Cardiac muscle cell (in vitro differentiated cells and primary cell): ENCODE measurements around the gene GRAMD1A. TPM values are rescaled to one million over a fixed set of nuclear protein-coding genes. Genes with fewer than 3 reads are reported as not detected.

Source experiments
- DNase-seq, 2 donors: peaks; one replicate each; pipeline versions ENCODE4 v3.0.0 to v3.0.0-alpha.2; 2010 to 2017; ENCODE audit warnings: low read depth in 1 of 2, low spot score in 1 of 2
- H3K27ac ChIP-seq: fragments of 200-600 bp; sonication (generic); 2 replicates; pipeline ENCODE4 v1.5.1; 2016
- H3K27me3 ChIP-seq: fragments of 200-600 bp; sonication (generic); 2 replicates; pipeline ENCODE4 v1.6.0; 2016; ENCODE audit warnings: control low read depth
- H3K36me3 ChIP-seq: fragments of 200-600 bp; sonication (generic); 2 replicates; pipeline ENCODE4 v1.5.1; 2016; ENCODE audit warnings: control low read depth
- H3K4me1 ChIP-seq: fragments of 200-600 bp; sonication (generic); 2 replicates; pipeline ENCODE4 v1.8.1; 2017; ENCODE audit warnings: low read depth, mild to moderate bottlenecking, mixed run types
- H3K4me3 ChIP-seq: fragments of 200-600 bp; sonication (generic); 2 replicates; pipeline ENCODE4 v1.5.1; 2016; ENCODE audit warnings: mild to moderate bottlenecking
- H3K9me3 ChIP-seq: fragments of 200-600 bp; sonication (generic); 2 replicates; pipeline ENCODE4 v1.5.1; 2017; ENCODE audit warnings: low read depth, mild to moderate bottlenecking, control low read depth
- polyA plus RNA-seq: library from polyadenylated mRNA; unstranded; fragments of >200 nt; fragmentation: Nextera tagmentation; extraction: Ambion mirVana; gene quantifications from 2 replicates; pipeline ENCODE4 v1.2.1, GENCODE V29; 2016
- total RNA-seq: library from RNA; depleted of rRNA; stranded (reverse); fragments of >200 nt; gene quantifications from 2 replicates; pipeline ENCODE4 v1.2.3, GENCODE V29; 2016
- TF ChIP-seq, protein P1 (sequence below): IDR thresholded peaks from 2 replicates; pipeline ENCODE4 v1.5.1; 2012; ENCODE audit warnings: low read depth, mild to moderate bottlenecking, low read length

GRAMD1A gene
- total and polyA plus RNA-seq, 2 experiments from 2014 or later = 84.6 to 113 TPM

DNA sequence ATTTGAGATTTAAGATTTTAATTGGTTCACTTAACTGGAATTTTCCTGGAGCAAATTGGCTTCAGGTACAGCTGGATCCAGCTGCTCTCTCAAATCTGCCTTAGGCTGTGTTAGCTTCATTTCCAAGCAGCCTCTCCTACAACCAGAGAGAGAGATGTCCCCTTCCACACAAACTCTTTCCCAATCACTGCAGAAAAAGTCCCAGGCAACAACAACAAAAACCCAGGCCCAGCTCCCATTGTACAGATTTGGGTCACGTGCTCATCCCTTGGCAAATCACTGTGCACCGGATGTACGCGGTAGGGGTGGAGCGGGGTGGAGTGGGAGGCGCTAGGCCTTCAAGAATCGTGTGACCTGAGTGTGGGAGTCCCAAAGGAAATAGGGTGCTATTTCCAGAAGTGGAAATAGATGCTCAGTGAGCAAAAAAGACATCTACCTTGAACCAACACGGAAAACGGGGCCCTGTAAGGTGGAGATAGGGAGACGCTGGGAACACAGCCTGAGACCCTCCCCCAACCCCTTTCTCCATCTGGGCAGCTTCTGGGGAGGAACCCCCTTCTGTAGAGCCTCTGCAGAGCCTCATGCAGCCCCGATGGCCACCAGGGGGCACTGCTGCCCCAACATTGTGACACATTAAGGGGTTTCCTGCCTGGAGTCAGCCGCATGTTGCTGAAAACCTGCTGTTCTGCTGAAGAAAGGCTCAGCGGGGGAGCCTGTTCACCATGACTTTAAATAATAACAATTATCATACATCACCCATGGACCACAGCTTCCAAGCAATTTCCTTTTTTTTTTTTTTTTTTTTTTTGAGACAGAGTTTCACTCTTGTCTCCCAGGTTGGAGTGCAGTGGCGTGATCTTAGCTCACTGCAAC, 66.8 kb downstream of the GRAMD1A start:
- Histone ChIP-seq H3K27ac (no peak overlapping the region), H3K4me1 (peaks cover 9% of the 10 kb centered on the region), H3K27me3 (no peaks in the 10 kb centered on the region), H3K36me3 (no peaks in the 10 kb centered on the region), H3K9me3 (no peaks in the 10 kb centered on the region), H3K4me3 (no peak overlapping the region)
- TF ChIP-seq, protein P1, sequence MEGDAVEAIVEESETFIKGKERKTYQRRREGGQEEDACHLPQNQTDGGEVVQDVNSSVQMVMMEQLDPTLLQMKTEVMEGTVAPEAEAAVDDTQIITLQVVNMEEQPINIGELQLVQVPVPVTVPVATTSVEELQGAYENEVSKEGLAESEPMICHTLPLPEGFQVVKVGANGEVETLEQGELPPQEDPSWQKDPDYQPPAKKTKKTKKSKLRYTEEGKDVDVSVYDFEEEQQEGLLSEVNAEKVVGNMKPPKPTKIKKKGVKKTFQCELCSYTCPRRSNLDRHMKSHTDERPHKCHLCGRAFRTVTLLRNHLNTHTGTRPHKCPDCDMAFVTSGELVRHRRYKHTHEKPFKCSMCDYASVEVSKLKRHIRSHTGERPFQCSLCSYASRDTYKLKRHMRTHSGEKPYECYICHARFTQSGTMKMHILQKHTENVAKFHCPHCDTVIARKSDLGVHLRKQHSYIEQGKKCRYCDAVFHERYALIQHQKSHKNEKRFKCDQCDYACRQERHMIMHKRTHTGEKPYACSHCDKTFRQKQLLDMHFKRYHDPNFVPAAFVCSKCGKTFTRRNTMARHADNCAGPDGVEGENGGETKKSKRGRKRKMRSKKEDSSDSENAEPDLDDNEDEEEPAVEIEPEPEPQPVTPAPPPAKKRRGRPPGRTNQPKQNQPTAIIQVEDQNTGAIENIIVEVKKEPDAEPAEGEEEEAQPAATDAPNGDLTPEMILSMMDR = peak; percentile 92
- DNase-seq = peak; percentile 89 to 91

DNA sequence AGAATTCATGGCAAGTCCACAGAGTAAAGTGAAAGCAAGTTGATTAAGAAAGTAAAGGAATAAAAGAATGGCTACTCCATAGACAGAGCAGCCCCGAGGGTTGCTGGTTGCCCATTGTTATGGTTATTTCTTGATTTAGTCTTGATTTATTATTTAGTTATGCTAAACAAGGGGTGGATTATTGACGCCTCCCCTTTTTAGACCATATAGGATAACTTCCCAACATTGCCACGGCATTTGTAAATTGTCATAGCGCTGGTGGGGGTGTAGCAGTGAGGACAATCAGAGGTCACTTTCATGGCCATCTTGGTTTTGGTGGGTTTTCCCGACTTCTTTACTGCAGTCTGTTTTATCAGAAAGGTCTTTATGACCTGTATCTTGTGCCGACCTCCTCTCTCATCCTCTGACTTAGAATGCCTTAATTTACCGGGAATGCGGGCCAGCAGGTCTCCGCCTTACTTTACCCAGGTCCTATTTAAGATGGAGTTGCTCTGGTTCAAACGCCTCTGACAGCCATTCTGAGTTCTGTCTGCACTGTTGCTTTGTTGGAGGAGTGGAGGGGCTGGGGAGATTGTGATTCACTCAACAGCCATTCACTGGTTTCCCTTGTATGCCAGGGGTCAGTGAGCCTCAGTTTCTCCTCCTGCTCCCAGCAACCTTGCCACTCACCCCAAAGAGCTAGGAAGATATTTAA, 69.0 kb downstream of the GRAMD1A start:
- H3K4me3 ChIP-seq = no peak overlapping the region
- no peak for DNase-seq

GRCh38 chr19:35069696-35070095, 69.6 kb downstream of the GRAMD1A start:
- H3K9me3 ChIP-seq = no peaks in the 10 kb centered on the region
- TF ChIP-seq, protein P1 = no peak
- peak in 1 of 2 donors; percentile 67 for DNase-seq
- peaks cover 9% of the 10 kb centered on the region for H3K4me1 ChIP-seq
- H3K36me3 ChIP-seq = no peaks in the 10 kb centered on the region
- no peaks in the 10 kb centered on the region for H3K27me3 ChIP-seq
- H3K27ac ChIP-seq = no peak overlapping the region
- no peak overlapping the region for H3K4me3 ChIP-seq

More for the DNA sequence above, 69.0 kb downstream of the GRAMD1A start:
- Histone ChIP-seq H3K36me3 (no peaks in the 10 kb centered on the region), H3K27ac (peak overlapping the region; percentile 83), H3K4me1 (peaks cover 9% of the 10 kb centered on the region), H3K27me3 (no peaks in the 10 kb centered on the region), H3K9me3 (no peaks in the 10 kb centered on the region)
- TF ChIP-seq, protein P1 = no peak

DNA sequence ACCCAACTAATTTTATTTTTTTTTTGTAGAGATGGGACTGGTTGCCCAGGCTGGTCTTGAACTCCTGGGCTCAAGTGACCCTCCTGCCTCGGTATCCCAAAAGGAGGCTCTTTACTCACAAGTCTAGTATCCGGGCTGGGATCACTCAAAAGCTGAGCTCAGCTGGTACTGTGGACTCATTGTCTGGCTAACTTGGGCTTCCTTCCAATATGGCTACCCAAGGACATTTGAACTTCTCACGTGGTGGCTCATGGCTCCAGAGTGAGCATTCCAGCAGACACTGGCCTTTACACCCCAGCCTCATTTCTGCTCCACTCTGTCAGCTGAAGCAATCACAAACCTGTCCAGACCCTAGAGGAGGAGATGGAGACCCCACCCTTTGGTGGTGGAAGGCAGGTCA, 70.3 kb downstream of the GRAMD1A start:
- Histone ChIP-seq H3K9me3 (no peaks in the 10 kb centered on the region), H3K36me3 (no peaks in the 10 kb centered on the region), H3K27ac (no peak overlapping the region), H3K4me1 (peaks cover 9% of the 10 kb centered on the region), H3K4me3 (no peak overlapping the region), H3K27me3 (no peaks in the 10 kb centered on the region)
- TF ChIP-seq, protein P1 = no peak
- no peak for DNase-seq

DNA sequence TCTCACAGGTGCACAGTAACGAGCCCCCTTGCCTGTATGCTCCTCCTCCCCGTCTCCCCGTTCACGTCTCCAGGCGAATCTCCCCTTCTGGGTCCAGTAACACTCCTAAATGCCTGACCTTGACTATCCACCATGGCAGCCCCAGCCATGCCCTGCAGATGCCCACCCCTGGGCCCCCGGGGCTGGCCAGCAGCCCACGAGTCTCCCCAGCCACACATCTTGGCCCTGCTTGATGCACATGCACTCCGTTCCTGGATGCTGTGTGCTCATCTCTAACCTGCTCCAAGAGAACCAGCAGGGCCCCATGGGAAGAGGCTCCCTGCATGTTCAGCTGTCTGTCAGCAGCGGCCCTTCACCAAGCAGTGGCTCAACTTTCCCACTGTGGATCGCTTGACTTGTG, 73.4 kb downstream of the GRAMD1A start:
- Histone ChIP-seq H3K27ac (no peak overlapping the region), H3K36me3 (no peaks in the 10 kb centered on the region), H3K27me3 (no peaks in the 10 kb centered on the region), H3K4me1 (peaks cover 3% of the 10 kb centered on the region), H3K9me3 (no peaks in the 10 kb centered on the region), H3K4me3 (no peak overlapping the region)
- TF ChIP-seq, protein P1 = no peak
- DNase-seq = no peak
